Hindlimb muscle (tissue), 1 donor: ENCODE results near the gene DHCR7. TPM values are rescaled to one million over a fixed set of nuclear protein-coding genes. Genes with fewer than 3 reads are reported as not detected.
A peak's percentile ranks its signal among the peaks of the same experiment; 100 is the strongest.

Experiments
- DNase-seq: peaks from one replicate; pipeline ENCODE4 v3.0.0-alpha.2; 2013
- polyA plus RNA-seq: library from polyadenylated mRNA; unstranded; fragments of 120-200 nt; gene quantifications from one replicate; pipeline ENCODE4 v1.2.1, GENCODE V29; 2013; ENCODE audit not compliant: insufficient read length

DHCR7 gene
- polyA plus RNA-seq: 15.1 TPM

- DNase-seq: peak; percentile 91
Observed at GRCh38 chr11:71448257-71449171, at the start of gene DHCR7. Gene DHCR7, minus strand, starts transcription at chr11:71448393. Its CDS starts 3,441 bp downstream, at chr11:71444952.

GRCh38 chr11:71496421-71496820 lies 48.2 kb upstream of the DHCR7 start:
- DNase-seq: no peak

- no peak for DNase-seq
Observed at GRCh38 chr11:71495286-71496230, 47.4 kb upstream of the DHCR7 start.

GRCh38 chr11:71491940-71492339 lies 43.7 kb upstream of the DHCR7 start:
- DNase-seq: no peak

GRCh38 chr11:71491531-71491930 lies 43.3 kb upstream of the DHCR7 start:
- DNase-seq: no peak

GRCh38 chr11:71490731-71491390 lies 42.7 kb upstream of the DHCR7 start:
- DNase-seq: no peak

GRCh38 chr11:71490044-71490730 lies 42.0 kb upstream of the DHCR7 start:
- no peak for DNase-seq

GRCh38 chr11:71489311-71490043 lies 41.3 kb upstream of the DHCR7 start:
- DNase-seq: no peak

- DNase-seq: no peak
Observed at GRCh38 chr11:71488681-71489270, 40.6 kb upstream of the DHCR7 start.

GRCh38 chr11:71486320-71486719 lies 38.1 kb upstream of the DHCR7 start:
- DNase-seq: no peak

GRCh38 chr11:71485466-71485865 lies 37.3 kb upstream of the DHCR7 start:
- DNase-seq: no peak

GRCh38 chr11:71485063-71485399 lies 36.8 kb upstream of the DHCR7 start:
- DNase-seq: no peak

GRCh38 chr11:71484248-71485062 lies 36.3 kb upstream of the DHCR7 start:
- no peak for DNase-seq

- no peak for DNase-seq
Observed at GRCh38 chr11:71483692-71484091, 35.5 kb upstream of the DHCR7 start.

- DNase-seq: no peak
Observed at GRCh38 chr11:71482746-71483364, 34.7 kb upstream of the DHCR7 start.

GRCh38 chr11:71482216-71482615 lies 34.0 kb upstream of the DHCR7 start:
- DNase-seq: no peak

GRCh38 chr11:71481101-71481960 lies 33.1 kb upstream of the DHCR7 start:
- DNase-seq: no peak

GRCh38 chr11:71478528-71478840 lies 30.3 kb upstream of the DHCR7 start:
- no peak for DNase-seq
